Measurements from ENCODE around the gene PRKCH.
"Not testable (repeated sequence)": the region's sequence is repeated elsewhere in the genome, so short reads cannot be mapped to it uniquely, and the experiment has no call there.

PRKCH gene

GRCh38 chr14:61408498-61408897 lies 87.1 kb downstream of the PRKCH start:
- TF ChIP-seq CTCF (IDR thresholded peaks at IDR 0.05; ENCODE audit: insufficient read depth, low read depth, low read length, missing control alignments), result no peak
- DNase-seq (ENCODE audit: low read depth), result no peak
- H3K4me3 ChIP-seq (ENCODE audit: low read length), result no peak overlapping the region

- TF ChIP-seq CTCF (IDR thresholded peaks at IDR 0.05; ENCODE audit: insufficient read depth, low read depth, low read length, missing control alignments), result no peak
Observed at GRCh38 chr14:61409782-61410181, 88.4 kb downstream of the PRKCH start.

GRCh38 chr14:61415934-61416333 lies 94.6 kb downstream of the PRKCH start:
- DNase-seq (ENCODE audit: low read depth); H3K4me3 ChIP-seq (ENCODE audit: low read length): not testable (repeated sequence)

More at GRCh38 chr14:61409782-61410181, 88.4 kb downstream of the PRKCH start:
- no peak overlapping the region for H3K4me3 ChIP-seq (ENCODE audit: low read length)
- DNase-seq (ENCODE audit: low read depth), result no peak

GRCh38 chr14:61416591-61416990 lies 95.2 kb downstream of the PRKCH start:
- H3K4me3 ChIP-seq (ENCODE audit: low read length), result no peak overlapping the region
- TF ChIP-seq CTCF (IDR thresholded peaks at IDR 0.05; ENCODE audit: insufficient read depth, low read depth, low read length, missing control alignments), result no peak
- no peak for DNase-seq (ENCODE audit: low read depth)

GRCh38 chr14:61417141-61417540 lies 95.8 kb downstream of the PRKCH start:
- no peak for DNase-seq (ENCODE audit: low read depth)

GRCh38 chr14:61417883-61418455 lies 96.6 kb downstream of the PRKCH start:
- no peak for DNase-seq (ENCODE audit: low read depth)
- TF ChIP-seq CTCF (IDR thresholded peaks at IDR 0.05; ENCODE audit: insufficient read depth, low read depth, low read length, missing control alignments), result no peak
- no peak overlapping the region for H3K4me3 ChIP-seq (ENCODE audit: low read length)

More at GRCh38 chr14:61417141-61417540, 95.8 kb downstream of the PRKCH start:
- no peak for TF ChIP-seq CTCF (IDR thresholded peaks at IDR 0.05; ENCODE audit: insufficient read depth, low read depth, low read length, missing control alignments)
- no peak overlapping the region for H3K4me3 ChIP-seq (ENCODE audit: low read length)

- no peak for DNase-seq (ENCODE audit: low read depth)
- no peak overlapping the region for H3K4me3 ChIP-seq (ENCODE audit: low read length)
- TF ChIP-seq CTCF (IDR thresholded peaks at IDR 0.05; ENCODE audit: insufficient read depth, low read depth, low read length, missing control alignments), result no peak
Observed at GRCh38 chr14:61418746-61419145, 97.4 kb downstream of the PRKCH start.

All from epithelial cell of esophagus (primary cell).